ENCODE measurements around the gene CFDP1.

DNA sequence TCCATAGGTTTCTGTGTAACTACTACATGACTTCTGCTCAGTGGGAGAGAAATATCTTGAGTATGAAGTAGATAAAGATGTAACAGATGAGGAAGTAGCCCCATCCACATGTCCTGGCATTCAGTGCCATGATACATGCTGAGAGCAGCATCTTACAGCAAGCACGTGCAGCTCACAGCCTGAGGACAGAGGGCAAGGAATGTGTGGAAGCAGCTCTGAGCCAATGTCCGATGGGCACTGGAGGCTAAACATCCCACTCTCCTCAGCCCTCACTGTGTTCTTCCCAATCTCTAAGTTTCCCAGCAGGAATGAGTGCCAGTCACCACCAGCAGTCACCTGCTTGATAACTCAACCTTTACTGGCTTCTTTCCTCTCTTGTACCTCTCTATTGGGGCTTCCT lies 40.4 kb downstream of the CFDP1 start:
- TF ChIP-seq EZH2 (IDR thresholded peaks at IDR 0.05; ENCODE audit: borderline replicate concordance) = no peak
- TF ChIP-seq, protein P1, sequence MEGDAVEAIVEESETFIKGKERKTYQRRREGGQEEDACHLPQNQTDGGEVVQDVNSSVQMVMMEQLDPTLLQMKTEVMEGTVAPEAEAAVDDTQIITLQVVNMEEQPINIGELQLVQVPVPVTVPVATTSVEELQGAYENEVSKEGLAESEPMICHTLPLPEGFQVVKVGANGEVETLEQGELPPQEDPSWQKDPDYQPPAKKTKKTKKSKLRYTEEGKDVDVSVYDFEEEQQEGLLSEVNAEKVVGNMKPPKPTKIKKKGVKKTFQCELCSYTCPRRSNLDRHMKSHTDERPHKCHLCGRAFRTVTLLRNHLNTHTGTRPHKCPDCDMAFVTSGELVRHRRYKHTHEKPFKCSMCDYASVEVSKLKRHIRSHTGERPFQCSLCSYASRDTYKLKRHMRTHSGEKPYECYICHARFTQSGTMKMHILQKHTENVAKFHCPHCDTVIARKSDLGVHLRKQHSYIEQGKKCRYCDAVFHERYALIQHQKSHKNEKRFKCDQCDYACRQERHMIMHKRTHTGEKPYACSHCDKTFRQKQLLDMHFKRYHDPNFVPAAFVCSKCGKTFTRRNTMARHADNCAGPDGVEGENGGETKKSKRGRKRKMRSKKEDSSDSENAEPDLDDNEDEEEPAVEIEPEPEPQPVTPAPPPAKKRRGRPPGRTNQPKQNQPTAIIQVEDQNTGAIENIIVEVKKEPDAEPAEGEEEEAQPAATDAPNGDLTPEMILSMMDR (IDR thresholded peaks at IDR 0.05; ENCODE audit: poor library complexity) = no peak

All from hepatocyte (in vitro differentiated cells).